ENCODE results near the gene PAM16. TPM values are rescaled to one million over a fixed set of nuclear protein-coding genes. Genes with fewer than 3 reads are reported as not detected.

Gene PAM16
- total RNA-seq, 1 donor, result 17.4 TPM

- DNase-seq (ENCODE audit: insufficient read length, low spot score, missing footprints), result no peak
- Histone ChIP-seq H3K36me3 (ENCODE audit: insufficient read depth, low read length) (no peaks in the 10 kb centered on the region), H3K27me3 (ENCODE audit: insufficient read depth, low read length) (no peaks in the 10 kb centered on the region), H3K4me1 (ENCODE audit: insufficient read depth, low read length) (peaks cover 16% of the 10 kb centered on the region), H3K4me2 (ENCODE audit: insufficient read depth, low read length) (no peak overlapping the region), H3K4me3 (ENCODE audit: insufficient read depth, low read length) (no peak overlapping the region), H3K27ac (ENCODE audit: low read depth, low read length) (no peak overlapping the region), H3K79me2 (ENCODE audit: insufficient read depth, low read length) (no peaks in the 10 kb centered on the region), H3K9me3 (ENCODE audit: low read depth, low read length) (no peaks in the 10 kb centered on the region), H2AFZ (ENCODE audit: low read length) (no peak overlapping the region), H4K20me1 (ENCODE audit: insufficient read depth, low read length) (peaks cover 4% of the 10 kb centered on the region)
- TF ChIP-seq, protein P1, sequence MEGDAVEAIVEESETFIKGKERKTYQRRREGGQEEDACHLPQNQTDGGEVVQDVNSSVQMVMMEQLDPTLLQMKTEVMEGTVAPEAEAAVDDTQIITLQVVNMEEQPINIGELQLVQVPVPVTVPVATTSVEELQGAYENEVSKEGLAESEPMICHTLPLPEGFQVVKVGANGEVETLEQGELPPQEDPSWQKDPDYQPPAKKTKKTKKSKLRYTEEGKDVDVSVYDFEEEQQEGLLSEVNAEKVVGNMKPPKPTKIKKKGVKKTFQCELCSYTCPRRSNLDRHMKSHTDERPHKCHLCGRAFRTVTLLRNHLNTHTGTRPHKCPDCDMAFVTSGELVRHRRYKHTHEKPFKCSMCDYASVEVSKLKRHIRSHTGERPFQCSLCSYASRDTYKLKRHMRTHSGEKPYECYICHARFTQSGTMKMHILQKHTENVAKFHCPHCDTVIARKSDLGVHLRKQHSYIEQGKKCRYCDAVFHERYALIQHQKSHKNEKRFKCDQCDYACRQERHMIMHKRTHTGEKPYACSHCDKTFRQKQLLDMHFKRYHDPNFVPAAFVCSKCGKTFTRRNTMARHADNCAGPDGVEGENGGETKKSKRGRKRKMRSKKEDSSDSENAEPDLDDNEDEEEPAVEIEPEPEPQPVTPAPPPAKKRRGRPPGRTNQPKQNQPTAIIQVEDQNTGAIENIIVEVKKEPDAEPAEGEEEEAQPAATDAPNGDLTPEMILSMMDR (IDR thresholded peaks at IDR 0.05; ENCODE audit: extremely low read depth, low read depth, low read length), result no peak
Observed at GRCh38 chr16:4365014-4365406, 13.9 kb upstream of the PAM16 start.

DNA sequence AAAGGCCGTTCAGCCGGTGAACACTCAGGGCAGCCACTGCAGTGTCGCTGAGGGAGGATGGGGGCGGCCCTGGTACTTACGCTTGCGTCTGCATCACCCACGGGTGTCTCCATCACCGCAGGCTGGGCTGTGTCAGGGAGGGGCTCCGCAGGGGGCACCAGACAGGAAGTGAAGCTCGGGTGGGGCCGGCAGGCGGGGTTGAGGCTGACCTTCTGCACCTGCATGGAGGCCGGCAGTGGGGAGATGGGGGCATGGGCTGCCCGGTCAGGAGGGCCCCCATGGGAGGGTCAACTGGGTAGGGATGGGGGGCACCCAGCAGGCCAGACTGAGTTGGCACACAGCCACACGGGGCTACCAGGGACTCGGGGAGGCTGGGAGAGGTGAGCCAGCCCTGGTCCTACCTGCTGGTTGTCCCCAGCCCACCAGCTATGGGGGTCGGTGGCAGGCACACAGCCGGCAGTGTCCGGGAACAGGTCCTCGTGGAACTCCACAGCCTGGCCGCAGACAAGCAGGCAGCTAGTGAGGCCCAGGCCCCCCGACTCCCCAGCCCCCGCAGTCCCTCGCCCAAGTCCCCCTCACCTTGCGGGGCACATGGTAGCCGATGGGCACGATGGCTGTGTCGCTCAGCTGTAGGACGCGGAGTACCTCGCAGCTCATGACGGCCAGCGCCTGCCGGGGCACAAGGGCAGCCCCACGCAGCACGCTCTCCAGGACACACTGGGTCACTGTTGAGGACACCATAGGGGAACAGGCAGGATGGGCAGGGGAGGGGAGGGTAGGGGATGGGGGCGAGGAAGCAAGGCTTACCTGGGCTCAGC lies 13.3 kb upstream of the PAM16 start:
- Histone ChIP-seq H3K4me3 (ENCODE audit: insufficient read depth, low read length) (no peak overlapping the region), H3K4me1 (ENCODE audit: insufficient read depth, low read length) (peaks cover 10% of the 10 kb centered on the region), H3K27ac (ENCODE audit: low read depth, low read length) (no peak overlapping the region), H3K4me2 (ENCODE audit: insufficient read depth, low read length) (no peak overlapping the region), H4K20me1 (ENCODE audit: insufficient read depth, low read length) (peaks cover 4% of the 10 kb centered on the region), H3K9me3 (ENCODE audit: low read depth, low read length) (no peaks in the 10 kb centered on the region), H2AFZ (ENCODE audit: low read length) (no peak overlapping the region), H3K27me3 (ENCODE audit: insufficient read depth, low read length) (no peaks in the 10 kb centered on the region), H3K79me2 (ENCODE audit: insufficient read depth, low read length) (no peaks in the 10 kb centered on the region), H3K36me3 (ENCODE audit: insufficient read depth, low read length) (no peaks in the 10 kb centered on the region)
- DNase-seq (ENCODE audit: insufficient read length, low spot score, missing footprints), result no peak
- TF ChIP-seq, protein P1 (IDR thresholded peaks at IDR 0.05; ENCODE audit: extremely low read depth, low read depth, low read length), result no peak

DNA sequence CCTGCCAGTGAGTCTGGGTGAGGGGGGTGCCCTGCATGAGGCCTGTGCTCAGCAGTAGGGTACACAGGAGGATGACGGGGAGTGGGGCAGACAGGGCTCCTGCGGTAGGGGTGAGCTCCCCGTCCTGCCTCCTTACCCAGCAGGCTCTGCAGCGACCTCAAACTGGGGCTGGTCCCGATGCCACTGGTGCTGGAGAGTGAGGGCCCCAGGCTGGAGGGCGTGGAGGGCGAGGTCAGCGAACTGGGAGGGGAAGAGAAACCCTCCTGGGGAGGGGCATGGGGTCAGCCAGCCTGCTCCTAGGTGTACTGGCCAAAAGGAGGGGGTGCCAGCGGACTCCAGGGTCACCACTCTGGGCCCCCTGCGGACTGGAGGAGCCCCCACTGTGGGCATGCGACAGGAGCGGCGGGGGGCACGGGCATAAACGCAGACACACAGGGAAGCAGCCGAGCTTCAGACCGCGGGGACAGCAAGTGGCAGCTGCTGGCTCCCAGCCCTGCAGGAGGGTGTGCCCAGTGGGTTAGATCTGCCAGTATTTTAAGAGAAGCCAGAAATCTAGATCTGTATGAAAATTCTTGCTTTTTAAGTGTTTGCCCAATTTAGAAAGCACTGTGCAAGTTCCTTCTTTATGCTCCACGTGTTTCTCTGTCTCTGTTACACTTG lies 11.5 kb upstream of the PAM16 start:
- H3K79me2 ChIP-seq (ENCODE audit: insufficient read depth, low read length), result no peaks in the 10 kb centered on the region
- H4K20me1 ChIP-seq (ENCODE audit: insufficient read depth, low read length), result no peaks in the 10 kb centered on the region
- TF ChIP-seq, protein P1 (IDR thresholded peaks at IDR 0.05; ENCODE audit: extremely low read depth, low read depth, low read length), result no peak
- H2AFZ ChIP-seq (ENCODE audit: low read length), result no peak overlapping the region
- no peak for DNase-seq (ENCODE audit: insufficient read length, low spot score, missing footprints)
- no peak overlapping the region for H3K4me3 ChIP-seq (ENCODE audit: insufficient read depth, low read length)
- H3K27me3 ChIP-seq (ENCODE audit: insufficient read depth, low read length), result no peaks in the 10 kb centered on the region
- no peaks in the 10 kb centered on the region for H3K4me1 ChIP-seq (ENCODE audit: insufficient read depth, low read length)
- no peak overlapping the region for H3K4me2 ChIP-seq (ENCODE audit: insufficient read depth, low read length)
- H3K27ac ChIP-seq (ENCODE audit: low read depth, low read length), result no peak overlapping the region
- H3K36me3 ChIP-seq (ENCODE audit: insufficient read depth, low read length), result no peaks in the 10 kb centered on the region
- no peaks in the 10 kb centered on the region for H3K9me3 ChIP-seq (ENCODE audit: low read depth, low read length)

DNA sequence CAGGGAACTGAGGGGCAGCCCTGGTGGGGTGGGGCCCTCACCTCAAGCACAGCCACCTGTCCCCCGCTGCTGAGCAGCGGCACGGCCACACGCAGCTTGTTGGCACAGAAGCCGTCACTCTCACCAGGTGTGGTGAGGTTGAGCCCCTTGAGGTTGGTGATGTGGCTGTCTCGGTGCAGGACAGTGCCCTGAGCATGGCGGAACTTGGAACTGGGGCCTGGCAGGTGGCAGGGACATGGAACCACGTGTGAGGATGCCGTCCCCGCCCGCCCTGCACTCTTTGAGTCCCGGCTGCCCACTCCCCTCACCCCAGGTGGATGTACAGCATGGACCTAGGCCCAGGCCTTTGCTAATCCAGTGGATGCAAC lies 10.8 kb upstream of the PAM16 start:
- H3K79me2 ChIP-seq (ENCODE audit: insufficient read depth, low read length), result no peaks in the 10 kb centered on the region
- H3K4me1 ChIP-seq (ENCODE audit: insufficient read depth, low read length), result no peaks in the 10 kb centered on the region
- no peaks in the 10 kb centered on the region for H3K27me3 ChIP-seq (ENCODE audit: insufficient read depth, low read length)
- H4K20me1 ChIP-seq (ENCODE audit: insufficient read depth, low read length), result no peaks in the 10 kb centered on the region
- no peak overlapping the region for H2AFZ ChIP-seq (ENCODE audit: low read length)
- no peak overlapping the region for H3K27ac ChIP-seq (ENCODE audit: low read depth, low read length)
- no peak for DNase-seq (ENCODE audit: insufficient read length, low spot score, missing footprints)
- H3K36me3 ChIP-seq (ENCODE audit: insufficient read depth, low read length), result no peaks in the 10 kb centered on the region
- no peak overlapping the region for H3K4me2 ChIP-seq (ENCODE audit: insufficient read depth, low read length)
- TF ChIP-seq, protein P1 (IDR thresholded peaks at IDR 0.05; ENCODE audit: extremely low read depth, low read depth, low read length), result no peak
- H3K9me3 ChIP-seq (ENCODE audit: low read depth, low read length), result no peaks in the 10 kb centered on the region
- H3K4me3 ChIP-seq (ENCODE audit: insufficient read depth, low read length), result no peak overlapping the region

Data from osteoblast (primary cell).